Measurements from ENCODE around the gene OLA1.

Gene OLA1

GRCh38 chr2:174112073-174112472 lies 136.3 kb downstream of the OLA1 start:
- DNase-seq = no peak

GRCh38 chr2:174108579-174108978 lies 139.8 kb downstream of the OLA1 start:
- DNase-seq = no peak

- DNase-seq = no peak
These were observed 141.6 kb downstream of the OLA1 start for GRCh38 chr2:174106736-174107135.

- no peak for DNase-seq
These were observed 153.8 kb downstream of the OLA1 start for GRCh38 chr2:174094542-174094941.

- DNase-seq = no peak
These were observed 157.9 kb downstream of the OLA1 start for GRCh38 chr2:174090476-174090875.

- no peak for DNase-seq
These were observed 159.4 kb downstream of the OLA1 start for GRCh38 chr2:174088706-174089460.

GRCh38 chr2:174086708-174087107 lies 161.6 kb downstream of the OLA1 start:
- DNase-seq = no peak

GRCh38 chr2:174085781-174086180 lies 162.6 kb downstream of the OLA1 start:
- DNase-seq = no peak

- DNase-seq = no peak
These were observed 164.4 kb downstream of the OLA1 start for GRCh38 chr2:174083843-174084458.

- DNase-seq = no peak
These were observed 167.6 kb downstream of the OLA1 start for GRCh38 chr2:174080672-174081121.

- DNase-seq = no peak
These were observed 170.1 kb downstream of the OLA1 start for GRCh38 chr2:174078275-174078674.

GRCh38 chr2:174076975-174077374 lies 171.4 kb downstream of the OLA1 start:
- DNase-seq = no peak

- no peak for DNase-seq
These were observed 172.3 kb downstream of the OLA1 start for GRCh38 chr2:174076040-174076439.

GRCh38 chr2:174074831-174075230 lies 173.5 kb downstream of the OLA1 start:
- DNase-seq = no peak

- DNase-seq = no peak
These were observed 175.5 kb downstream of the OLA1 start for GRCh38 chr2:174072857-174073256.

- no peak for DNase-seq
These were observed 176.3 kb downstream of the OLA1 start for GRCh38 chr2:174072069-174072468.

- DNase-seq = no peak
These were observed 177.0 kb downstream of the OLA1 start for GRCh38 chr2:174071321-174071720.

GRCh38 chr2:174070281-174070680 lies 178.1 kb downstream of the OLA1 start:
- no peak for DNase-seq

- no peak for DNase-seq
These were observed 180.5 kb downstream of the OLA1 start for GRCh38 chr2:174067815-174068214.

- DNase-seq = no peak
These were observed 181.5 kb downstream of the OLA1 start for GRCh38 chr2:174066871-174067270.

- no peak for DNase-seq
These were observed 184.7 kb downstream of the OLA1 start for GRCh38 chr2:174063492-174064092.

GRCh38 chr2:174062934-174063333 lies 185.4 kb downstream of the OLA1 start:
- no peak for DNase-seq

GRCh38 chr2:174059884-174060244 lies 188.5 kb downstream of the OLA1 start:
- DNase-seq = no peak

- DNase-seq = no peak
These were observed 189.0 kb downstream of the OLA1 start for GRCh38 chr2:174059178-174059883.
